GM23338 (cell line): Measurements from ENCODE around the gene NEURL1B. TPM values are rescaled to one million over a fixed set of nuclear protein-coding genes. Genes with fewer than 3 reads are reported as not detected.

ENCODE experiments used
- ATAC-seq: fragments of 200-7000 bp; cut with Tn5 transposase; 3 replicates; pipeline ENCODE4 v1.9.1; 2020
- DNase-seq: peaks from one replicate; pipeline ENCODE4 v3.0.0-alpha.2; 2015; ENCODE audit warnings: low spot score
- H2AFZ ChIP-seq: fragments of 200-600 bp; sonication (generic); 2 replicates; pipeline ENCODE4 v1.8.0; 2016; ENCODE audit warnings: antibody characterized with exemption, mild to moderate bottlenecking, moderate library complexity
- H3F3A ChIP-seq: fragments of 200-600 bp; sonication (generic); replicated peaks from 2 replicates; pipeline ENCODE4 v1.8.0; 2017; ENCODE audit warnings: antibody characterized with exemption, mixed run types, low read depth
- H3K27ac ChIP-seq: fragments of 200-600 bp; sonication (generic); 2 replicates; pipeline ENCODE4 v1.6.1; 2016; ENCODE audit warnings: low read depth
- H3K27me3 ChIP-seq: fragments of 200-600 bp; sonication (generic); 2 replicates; pipeline ENCODE4 v1.8.0; 2016; ENCODE audit warnings: mild to moderate bottlenecking, mixed run types, moderate library complexity; ENCODE audit not compliant: insufficient read depth
- H3K36me3 ChIP-seq: fragments of 200-600 bp; sonication (generic); 2 replicates; pipeline ENCODE4 v1.8.0; 2016; ENCODE audit warnings: mild to moderate bottlenecking; ENCODE audit not compliant: insufficient read depth
- H3K4me1 ChIP-seq: fragments of 200-600 bp; sonication (generic); 2 replicates; pipeline ENCODE4 v1.8.0; 2016; ENCODE audit warnings: mild to moderate bottlenecking, moderate library complexity; ENCODE audit not compliant: insufficient read depth
- H3K4me2 ChIP-seq: fragments of 200-600 bp; sonication (generic); 2 replicates; pipeline ENCODE4 v1.7.1; 2017; ENCODE audit warnings: mixed run types
- H3K4me3 ChIP-seq: fragments of 200-600 bp; sonication (generic); 2 replicates; pipeline ENCODE4 v1.6.1; 2016; ENCODE audit warnings: mixed run types
- H3K79me2 ChIP-seq: fragments of 200-600 bp; sonication (generic); replicated peaks from 2 replicates; pipeline ENCODE4 v1.8.0; 2017; ENCODE audit warnings: mild to moderate bottlenecking; ENCODE audit not compliant: insufficient read depth
- H3K9me2 ChIP-seq: fragments of 200-600 bp; sonication (generic); 2 replicates; pipeline ENCODE4 v1.8.0; 2017; ENCODE audit not compliant: insufficient read depth
- H4K20me1 ChIP-seq: fragments of 200-600 bp; sonication (generic); replicated peaks from 2 replicates; pipeline ENCODE4 v1.8.0; 2017; ENCODE audit warnings: mild to moderate bottlenecking; ENCODE audit not compliant: insufficient read depth
- H3K27ac Mint-ChIP-seq: 2 replicates; pipeline ENCODE4 v1.8.0; 2020; ENCODE audit warnings: inconsistent platforms, mild to moderate bottlenecking, moderate library complexity, mixed read lengths
- H3K27me3 Mint-ChIP-seq: 3 replicates; pipeline ENCODE4 v1.8.0; 2022; ENCODE audit warnings: low read depth, mild to moderate bottlenecking, moderate library complexity, mixed read lengths, inconsistent platforms; ENCODE audit not compliant: insufficient read depth, poor library complexity
- H3K36me3 Mint-ChIP-seq: 3 replicates; pipeline ENCODE4 v1.8.0; 2021; ENCODE audit warnings: low read depth, mild to moderate bottlenecking, inconsistent platforms, moderate library complexity, mixed read lengths
- H3K4me1 Mint-ChIP-seq: 3 replicates; pipeline ENCODE4 v1.8.0; 2020; ENCODE audit warnings: mild to moderate bottlenecking, inconsistent platforms, mixed read lengths
- H3K4me3 Mint-ChIP-seq: 3 replicates; pipeline ENCODE4 v1.8.0; 2021; ENCODE audit warnings: moderate library complexity, mild to moderate bottlenecking, inconsistent platforms, mixed read lengths
- H3K9me3 Mint-ChIP-seq: 3 replicates; pipeline ENCODE4 v1.8.0; 2020; ENCODE audit warnings: moderate library complexity, mild to moderate bottlenecking, inconsistent platforms, mixed read lengths
- CREB1 ChIP-seq: fragments of 250-450 bp; sonication (Bioruptor Pico); IDR thresholded peaks from 2 replicates; pipeline ENCODE4 v1.5.0; 2020; ENCODE audit warnings: low read depth, mild to moderate bottlenecking, moderate library complexity
- ETS1 ChIP-seq: IDR thresholded peaks from 2 replicates; pipeline ENCODE4 v1.6.1; 2016; ENCODE audit warnings: antibody characterized with exemption
- EZH2 ChIP-seq: fragments of 200-600 bp; sonication (generic); IDR thresholded peaks from one replicate; pipeline ENCODE4 v1.8.0; 2017; ENCODE audit warnings: antibody characterized with exemption, mild to moderate bottlenecking, low read depth; ENCODE audit not compliant: unreplicated experiment
- EZH2phosphoT487 ChIP-seq: fragments of 200-600 bp; sonication (generic); IDR thresholded peaks from one replicate; pipeline ENCODE4 v1.8.1; 2018; ENCODE audit warnings: antibody characterized with exemption; ENCODE audit not compliant: unreplicated experiment
- NANOG ChIP-seq: IDR thresholded peaks from 2 replicates; pipeline ENCODE4 v1.6.1; 2016; ENCODE audit warnings: antibody characterized with exemption, borderline replicate concordance
- POLR2AphosphoS5 ChIP-seq: IDR thresholded peaks from 2 replicates; pipeline ENCODE4 v1.6.1; 2016; ENCODE audit warnings: antibody characterized with exemption, low read depth
- STAT1 ChIP-seq: IDR thresholded peaks from one replicate; pipeline ENCODE4 v1.6.1; 2016; ENCODE audit warnings: antibody characterized with exemption; ENCODE audit not compliant: unreplicated experiment
- ZNF331 ChIP-seq: fragments of 250-450 bp; sonication (Bioruptor Pico); IDR thresholded peaks from 2 replicates; pipeline ENCODE4 v1.5.0; 2020; ENCODE audit warnings: low read depth, mild to moderate bottlenecking, moderate library complexity
- ZNF462 ChIP-seq: fragments of 250-450 bp; sonication (Bioruptor Pico); IDR thresholded peaks from 2 replicates; pipeline ENCODE4 v1.5.0; 2020; ENCODE audit warnings: mild to moderate bottlenecking, moderate library complexity
- polyA plus RNA-seq: library from polyadenylated mRNA; unstranded; fragments of >200 nt; fragmentation: Nextera tagmentation; extraction: Ambion mirVana; gene quantifications from 2 replicates; pipeline ENCODE4 v1.2.1, GENCODE V29; 2016
- total RNA-seq: library from RNA; depleted of rRNA; stranded (reverse); fragments of >200 nt; shearing (Covaris generic); gene quantifications from 2 replicates; pipeline ENCODE4 v1.2.3, GENCODE V29; 2014
- TF ChIP-seq, protein P1 (sequence below), 2 experiments: fragments of 200-600 bp in 1 of 2; sonication (generic) in 1 of 2; conservative IDR thresholded peaks; 2 replicates each; pipeline versions ENCODE4 v1.5.1 to v1.6.1; 2016 to 2017; ENCODE audit warnings: antibody characterized with exemption in 2 of 2, low read depth in 2 of 2, mild to moderate bottlenecking in 2 of 2, moderate library complexity in 1 of 2

The NEURL1B gene
- total and polyA plus RNA-seq, 2 experiments from 2014 or later, result 1.9 to 13.3 TPM

GRCh38 chr5:172624996-172625964 is 15.8 kb upstream of the NEURL1B start:
- H3K36me3 Mint-ChIP-seq, result no peaks in the 10 kb centered on the region
- H3K4me2 ChIP-seq, result peak overlapping the region; percentile 43; the same call in 1 of the 2 replicates
- no peaks in the 10 kb centered on the region for H3F3A ChIP-seq
- ATAC-seq (no peak), DNase-seq (no peak)
- no peaks in the 10 kb centered on the region for H3K9me3 Mint-ChIP-seq
- H3K4me3 Mint-ChIP-seq, result no peak overlapping the region
- no peak overlapping the region for H2AFZ ChIP-seq
- peaks cover 72% of the 10 kb centered on the region for H3K4me1 Mint-ChIP-seq
- no peaks in the 10 kb centered on the region for H3K36me3 ChIP-seq
- no peaks in the 10 kb centered on the region for H3K27me3 ChIP-seq
- no peaks in the 10 kb centered on the region for H4K20me1 ChIP-seq
- no peaks in the 10 kb centered on the region for H3K9me2 ChIP-seq
- H3K4me1 ChIP-seq, result peaks cover 43% of the 10 kb centered on the region
- no peak overlapping the region for H3K4me3 ChIP-seq
- TF ChIP-seq ZNF331 (CRISPR knock-in tag) (no peak), EZH2phosphoT487 (no peak), NANOG (no peak), CREB1 (CRISPR knock-in tag) (no peak)
- H3K27me3 Mint-ChIP-seq, result peaks cover 14% of the 10 kb centered on the region
- H3K27ac Mint-ChIP-seq, result no peak overlapping the region
- no peaks in the 10 kb centered on the region for H3K79me2 ChIP-seq
- no peak overlapping the region for H3K27ac ChIP-seq

- H3K4me1 Mint-ChIP-seq, result peaks cover 73% of the 10 kb centered on the region
- TF ChIP-seq, protein P1, sequence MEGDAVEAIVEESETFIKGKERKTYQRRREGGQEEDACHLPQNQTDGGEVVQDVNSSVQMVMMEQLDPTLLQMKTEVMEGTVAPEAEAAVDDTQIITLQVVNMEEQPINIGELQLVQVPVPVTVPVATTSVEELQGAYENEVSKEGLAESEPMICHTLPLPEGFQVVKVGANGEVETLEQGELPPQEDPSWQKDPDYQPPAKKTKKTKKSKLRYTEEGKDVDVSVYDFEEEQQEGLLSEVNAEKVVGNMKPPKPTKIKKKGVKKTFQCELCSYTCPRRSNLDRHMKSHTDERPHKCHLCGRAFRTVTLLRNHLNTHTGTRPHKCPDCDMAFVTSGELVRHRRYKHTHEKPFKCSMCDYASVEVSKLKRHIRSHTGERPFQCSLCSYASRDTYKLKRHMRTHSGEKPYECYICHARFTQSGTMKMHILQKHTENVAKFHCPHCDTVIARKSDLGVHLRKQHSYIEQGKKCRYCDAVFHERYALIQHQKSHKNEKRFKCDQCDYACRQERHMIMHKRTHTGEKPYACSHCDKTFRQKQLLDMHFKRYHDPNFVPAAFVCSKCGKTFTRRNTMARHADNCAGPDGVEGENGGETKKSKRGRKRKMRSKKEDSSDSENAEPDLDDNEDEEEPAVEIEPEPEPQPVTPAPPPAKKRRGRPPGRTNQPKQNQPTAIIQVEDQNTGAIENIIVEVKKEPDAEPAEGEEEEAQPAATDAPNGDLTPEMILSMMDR (conservative IDR thresholded peaks at IDR 0.05; ENCODE audit: low read depth in 2 of 2), result no peak
- TF ChIP-seq ZNF331 (CRISPR knock-in tag), result no peak
- no peak for TF ChIP-seq EZH2
- TF ChIP-seq ETS1, result peak; percentile 37; the same call in 1 of the 2 replicates
- no peak for TF ChIP-seq STAT1
- no peak for TF ChIP-seq CREB1 (CRISPR knock-in tag)
- no peak for TF ChIP-seq POLR2AphosphoS5
- no peak for TF ChIP-seq ZNF462 (CRISPR knock-in tag)
- H3K79me2 ChIP-seq, result no peaks in the 10 kb centered on the region
- 0 out of 2 replicates have a peak overlapping the region, but pooled peaks have one; percentile 10 for H2AFZ ChIP-seq
- no peaks in the 10 kb centered on the region for H3K36me3 Mint-ChIP-seq
- H3K4me3 Mint-ChIP-seq, result no peak overlapping the region
- DNase-seq, result peak; percentile 42
- no peaks in the 10 kb centered on the region for H3K9me2 ChIP-seq
- no peaks in the 10 kb centered on the region for H4K20me1 ChIP-seq
- H3K27ac ChIP-seq, result no peak overlapping the region
- no peaks in the 10 kb centered on the region for H3K27me3 ChIP-seq
- ATAC-seq, result peak; percentile 43
- H3K4me1 ChIP-seq, result peaks cover 45% of the 10 kb centered on the region
- no peaks in the 10 kb centered on the region for H3K36me3 ChIP-seq
- no peak overlapping the region for H3K4me3 ChIP-seq
- no peaks in the 10 kb centered on the region for H3F3A ChIP-seq
- peak overlapping the region; percentile 43 for H3K4me2 ChIP-seq
- no peaks in the 10 kb centered on the region for H3K9me3 Mint-ChIP-seq
- H3K27me3 Mint-ChIP-seq, result peaks cover 14% of the 10 kb centered on the region
- no peak overlapping the region; the same call in 1 of the 2 replicates for H3K27ac Mint-ChIP-seq
Measured at GRCh38 chr5:172626031-172626581, 15.0 kb upstream of the NEURL1B start.
